Body of pancreas (tissue), 4 donors: ENCODE measurements around the gene EDEM1. TPM values are rescaled to one million over a fixed set of nuclear protein-coding genes. Genes with fewer than 3 reads are reported as not detected.
"Not testable (repeated sequence)": the region's sequence is repeated elsewhere in the genome, so short reads cannot be mapped to it uniquely, and the experiment has no call there.

Experiments
- ATAC-seq: fragments of 150-250 bp; one replicate; pipeline ENCODE4 v1.9.1; 2016
- DNase-seq, 4 donors: peaks; one replicate each; pipeline ENCODE4 v3.0.0-alpha.2; 2019
- H3K27ac ChIP-seq, 4 donors: fragments of 200-600 bp; sonication (generic); 1 replicate in 3 of 4; 2 replicates in 1 of 4; pipeline versions ENCODE4 v1.5.1 to v1.6.1; 2016 to 2019; ENCODE audit warnings: mild to moderate bottlenecking in 1 of 4, mixed read lengths in 1 of 4, moderate library complexity in 1 of 4
- H3K27me3 ChIP-seq, 2 donors: fragments of 200-600 bp; sonication (generic); one replicate each; pipeline ENCODE4 v1.6.0; 2016; ENCODE audit warnings: mild to moderate bottlenecking in 1 of 2
- H3K36me3 ChIP-seq, 2 donors: fragments of 200-600 bp; sonication (generic); replicated peaks in 1 of 2; 2 replicates each; pipeline ENCODE4 v1.5.1; 2016; ENCODE audit warnings: low read depth in 2 of 2; ENCODE audit not compliant: insufficient read depth in 1 of 2
- H3K4me1 ChIP-seq: fragments of 200-600 bp; sonication (generic); one replicate; pipeline ENCODE4 v1.6.0; 2016
- H3K4me3 ChIP-seq, 2 donors: fragments of 200-600 bp; sonication (generic); 1 replicate in 1 of 2; 2 replicates in 1 of 2; pipeline ENCODE4 v1.5.1; 2016 to 2019
- H3K9me3 ChIP-seq, 3 donors: fragments of 200-600 bp; sonication (generic); 1 replicate in 2 of 3; 2 replicates in 1 of 3; pipeline ENCODE4 v1.5.1; 2016
- CTCF ChIP-seq, 7 experiments: fragments of 450-650 bp in 4 of 7; fragments of 200-600 bp in 3 of 7; sonication (generic) in 3 of 7; IDR thresholded peaks; one replicate each; pipeline ENCODE4 v1.5.1; 2016 to 2019; ENCODE audit warnings: antibody characterized with exemption in 7 of 7
- POLR2A ChIP-seq, 3 donors: fragments of 450-650 bp; IDR thresholded peaks; one replicate each; pipeline ENCODE4 v1.6.1; 2016; ENCODE audit warnings: antibody characterized with exemption in 3 of 3, mild to moderate bottlenecking in 2 of 3
- WGBS, 2 donors: methylation state at CpG; one replicate each; pipeline ENCODE4 v1.1.5; 2017; 5-methylcytosine and 5-hydroxymethylcytosine counted together
- intact Hi-C: fragments of 100-400 bp; cut with DNase I; formaldehyde crosslinking; loops from one replicate; pipeline ENCODE4 v1.15.1; 2023
- total RNA-seq, 2 donors: library from RNA; depleted of rRNA; stranded (reverse); fragments of >200 nt; gene quantifications; one replicate each; pipeline ENCODE4 v1.1.0, GENCODE V29; 2016

Gene EDEM1
- total RNA-seq, 2 donors from 2014 or later = 23.9 to 46.1 TPM

GRCh38 chr3:5181469-5182141, 5.9 kb upstream of the EDEM1 start:
- intact Hi-C loops = loop anchor here (10.0 kb wide), 2 partner anchors 57 to 467 kb away; partner anchors contain the start of gene ARL8B
- DNase-seq = no peak

GRCh38 chr3:5183714-5184113, 3.8 kb upstream of the EDEM1 start:
- H3K27ac ChIP-seq, H3K27me3 ChIP-seq, H3K9me3 ChIP-seq, H3K4me3 ChIP-seq, ATAC-seq, DNase-seq, H3K36me3 ChIP-seq: not testable (repeated sequence)
- intact Hi-C loops = loop anchor here (10.0 kb wide), 2 partner anchors 59 to 469 kb away; partner anchors contain the start of gene ARL8B
- 88 to 97% methylated on average over 12 of the region's 12 CpGs for WGBS, 2 donors
- H3K4me1 ChIP-seq = peaks cover 13% of the 10 kb centered on the region

More at GRCh38 chr3:5181469-5182141, 5.9 kb upstream of the EDEM1 start:
- Histone ChIP-seq H3K9me3 (no peaks in the 10 kb centered on the region), H3K27ac (no peak overlapping the region), H3K36me3 (peaks cover 4 to 12% of the 10 kb centered on the region in 2 donors), H3K27me3 (no peaks in the 10 kb centered on the region), H3K4me3 (no peak overlapping the region), H3K4me1 (peaks cover 13% of the 10 kb centered on the region)
- ATAC-seq = no peak
- TF ChIP-seq POLR2A (IDR thresholded peaks at IDR 0.05) (no peak), CTCF (IDR thresholded peaks at IDR 0.05) (no peak)
- 84 to 86% methylated on average over 2 of the region's 2 CpGs for WGBS, 2 donors

GRCh38 chr3:5184499-5184898, 3.0 kb upstream of the EDEM1 start:
- H3K9me3 ChIP-seq = no peaks in the 10 kb centered on the region
- DNase-seq (no peak), ATAC-seq (no peak)
- intact Hi-C loops = loop anchor here (10.0 kb wide), 2 partner anchors 60 to 470 kb away; partner anchors contain the start of gene ARL8B
- H3K4me3 ChIP-seq = no peak overlapping the region
- no peak overlapping the region for H3K27ac ChIP-seq
- peaks cover 13% of the 10 kb centered on the region for H3K4me1 ChIP-seq
- TF ChIP-seq CTCF (IDR thresholded peaks at IDR 0.05) (no peak), POLR2A (IDR thresholded peaks at IDR 0.05) (no peak)
- 45 to 50% methylated on average over 6 of the region's 6 CpGs for WGBS, 2 donors
- H3K36me3 ChIP-seq = peaks cover 0 to 6% of the 10 kb centered on the region in 2 donors
- H3K27me3 ChIP-seq = no peaks in the 10 kb centered on the region

- peak overlapping the region in 3 of 4 donors; percentile 19 to 94 (median 79) for H3K27ac ChIP-seq
- intact Hi-C loops = loop anchor here (10.0 kb wide), 2 partner anchors 60 to 470 kb away; partner anchors contain the start of gene ARL8B
- no peak overlapping the region for H3K4me3 ChIP-seq
- TF ChIP-seq CTCF (IDR thresholded peaks at IDR 0.05) = no peak
- no peak for TF ChIP-seq POLR2A (IDR thresholded peaks at IDR 0.05)
- no peak for ATAC-seq
- no peaks in the 10 kb centered on the region for H3K27me3 ChIP-seq
- WGBS, 2 donors = 35 to 55% methylated on average over 5 of the region's 5 CpGs
- peaks cover 0 to 6% of the 10 kb centered on the region in 2 donors for H3K36me3 ChIP-seq
- H3K4me1 ChIP-seq = peaks cover 18% of the 10 kb centered on the region
- no peak for DNase-seq
- no peaks in the 10 kb centered on the region for H3K9me3 ChIP-seq
These were observed 2.3 kb upstream of the EDEM1 start for GRCh38 chr3:5185093-5185673.

GRCh38 chr3:5186089-5186857, 1.2 kb upstream of the EDEM1 start:
- no peak for ATAC-seq
- H3K4me3 ChIP-seq = peak overlapping the region; percentile 18 to 23
- no peaks in the 10 kb centered on the region for H3K27me3 ChIP-seq
- intact Hi-C loops = loop anchor here (10.0 kb wide), 2 partner anchors 61 to 471 kb away; partner anchors contain the start of gene ARL8B
- peak overlapping the region; percentile 70 to 99 (median 86) for H3K27ac ChIP-seq
- WGBS, 2 donors = 28 to 31% methylated on average over 6 of the region's 6 CpGs
- peaks cover 25% of the 10 kb centered on the region for H3K4me1 ChIP-seq
- TF ChIP-seq POLR2A (IDR thresholded peaks at IDR 0.05) = no peak
- no peak for TF ChIP-seq CTCF (IDR thresholded peaks at IDR 0.05)
- no peaks in the 10 kb centered on the region for H3K36me3 ChIP-seq
- H3K9me3 ChIP-seq = no peaks in the 10 kb centered on the region
- peak in 2 of 4 donors; percentile 10 to 58 for DNase-seq
